Measurements from ENCODE around the gene RGL4.
"Not testable (repeated sequence)": the region's sequence is repeated elsewhere in the genome, so short reads cannot be mapped to it uniquely, and the experiment has no call there.

GRCh38 chr22:23674886-23675501, 15.8 kb upstream of the RGL4 start:
- TF ChIP-seq TARDBP (CRISPR knock-in tag; IDR thresholded peaks at IDR 0.05); ATF4 (CRISPR knock-in tag; IDR thresholded peaks at IDR 0.05); YY1 (IDR thresholded peaks at IDR 0.05; ENCODE audit: insufficient read depth, insufficient replicate concordance, low read depth, low read length); HDAC2 (CRISPR knock-in tag; IDR thresholded peaks at IDR 0.05); ZNF124 (CRISPR knock-in tag; IDR thresholded peaks at IDR 0.05); ATF3 (CRISPR knock-in tag; IDR thresholded peaks at IDR 0.05); ZFP90 (CRISPR knock-in tag; IDR thresholded peaks at IDR 0.05; ENCODE audit: borderline replicate concordance); HOXA7 (CRISPR knock-in tag; IDR thresholded peaks at IDR 0.05); TP53 (CRISPR knock-in tag; conservative IDR thresholded peaks at IDR 0.05): not testable (repeated sequence)
- TF ChIP-seq, protein P1, sequence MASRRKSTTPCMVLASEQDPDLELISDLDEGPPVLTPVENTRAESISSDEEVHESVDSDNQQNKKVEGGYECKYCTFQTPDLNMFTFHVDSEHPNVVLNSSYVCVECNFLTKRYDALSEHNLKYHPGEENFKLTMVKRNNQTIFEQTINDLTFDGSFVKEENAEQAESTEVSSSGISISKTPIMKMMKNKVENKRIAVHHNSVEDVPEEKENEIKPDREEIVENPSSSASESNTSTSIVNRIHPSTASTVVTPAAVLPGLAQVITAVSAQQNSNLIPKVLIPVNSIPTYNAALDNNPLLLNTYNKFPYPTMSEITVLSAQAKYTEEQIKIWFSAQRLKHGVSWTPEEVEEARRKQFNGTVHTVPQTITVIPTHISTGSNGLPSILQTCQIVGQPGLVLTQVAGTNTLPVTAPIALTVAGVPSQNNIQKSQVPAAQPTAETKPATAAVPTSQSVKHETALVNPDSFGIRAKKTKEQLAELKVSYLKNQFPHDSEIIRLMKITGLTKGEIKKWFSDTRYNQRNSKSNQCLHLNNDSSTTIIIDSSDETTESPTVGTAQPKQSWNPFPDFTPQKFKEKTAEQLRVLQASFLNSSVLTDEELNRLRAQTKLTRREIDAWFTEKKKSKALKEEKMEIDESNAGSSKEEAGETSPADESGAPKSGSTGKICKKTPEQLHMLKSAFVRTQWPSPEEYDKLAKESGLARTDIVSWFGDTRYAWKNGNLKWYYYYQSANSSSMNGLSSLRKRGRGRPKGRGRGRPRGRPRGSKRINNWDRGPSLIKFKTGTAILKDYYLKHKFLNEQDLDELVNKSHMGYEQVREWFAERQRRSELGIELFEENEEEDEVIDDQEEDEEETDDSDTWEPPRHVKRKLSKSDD (CRISPR knock-in tag; IDR thresholded peaks at IDR 0.05; ENCODE audit: low read depth): not testable (repeated sequence)
- TF ChIP-seq, protein P2, sequence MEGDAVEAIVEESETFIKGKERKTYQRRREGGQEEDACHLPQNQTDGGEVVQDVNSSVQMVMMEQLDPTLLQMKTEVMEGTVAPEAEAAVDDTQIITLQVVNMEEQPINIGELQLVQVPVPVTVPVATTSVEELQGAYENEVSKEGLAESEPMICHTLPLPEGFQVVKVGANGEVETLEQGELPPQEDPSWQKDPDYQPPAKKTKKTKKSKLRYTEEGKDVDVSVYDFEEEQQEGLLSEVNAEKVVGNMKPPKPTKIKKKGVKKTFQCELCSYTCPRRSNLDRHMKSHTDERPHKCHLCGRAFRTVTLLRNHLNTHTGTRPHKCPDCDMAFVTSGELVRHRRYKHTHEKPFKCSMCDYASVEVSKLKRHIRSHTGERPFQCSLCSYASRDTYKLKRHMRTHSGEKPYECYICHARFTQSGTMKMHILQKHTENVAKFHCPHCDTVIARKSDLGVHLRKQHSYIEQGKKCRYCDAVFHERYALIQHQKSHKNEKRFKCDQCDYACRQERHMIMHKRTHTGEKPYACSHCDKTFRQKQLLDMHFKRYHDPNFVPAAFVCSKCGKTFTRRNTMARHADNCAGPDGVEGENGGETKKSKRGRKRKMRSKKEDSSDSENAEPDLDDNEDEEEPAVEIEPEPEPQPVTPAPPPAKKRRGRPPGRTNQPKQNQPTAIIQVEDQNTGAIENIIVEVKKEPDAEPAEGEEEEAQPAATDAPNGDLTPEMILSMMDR (CRISPR knock-in tag; IDR thresholded peaks at IDR 0.05): not testable (repeated sequence)
- TF ChIP-seq, protein P3, sequence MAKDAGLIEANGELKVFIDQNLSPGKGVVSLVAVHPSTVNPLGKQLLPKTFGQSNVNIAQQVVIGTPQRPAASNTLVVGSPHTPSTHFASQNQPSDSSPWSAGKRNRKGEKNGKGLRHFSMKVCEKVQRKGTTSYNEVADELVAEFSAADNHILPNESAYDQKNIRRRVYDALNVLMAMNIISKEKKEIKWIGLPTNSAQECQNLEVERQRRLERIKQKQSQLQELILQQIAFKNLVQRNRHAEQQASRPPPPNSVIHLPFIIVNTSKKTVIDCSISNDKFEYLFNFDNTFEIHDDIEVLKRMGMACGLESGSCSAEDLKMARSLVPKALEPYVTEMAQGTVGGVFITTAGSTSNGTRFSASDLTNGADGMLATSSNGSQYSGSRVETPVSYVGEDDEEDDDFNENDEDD (CRISPR knock-in tag; IDR thresholded peaks at IDR 0.05; ENCODE audit: borderline replicate concordance): not testable (repeated sequence)
- TF ChIP-seq, protein P4, sequence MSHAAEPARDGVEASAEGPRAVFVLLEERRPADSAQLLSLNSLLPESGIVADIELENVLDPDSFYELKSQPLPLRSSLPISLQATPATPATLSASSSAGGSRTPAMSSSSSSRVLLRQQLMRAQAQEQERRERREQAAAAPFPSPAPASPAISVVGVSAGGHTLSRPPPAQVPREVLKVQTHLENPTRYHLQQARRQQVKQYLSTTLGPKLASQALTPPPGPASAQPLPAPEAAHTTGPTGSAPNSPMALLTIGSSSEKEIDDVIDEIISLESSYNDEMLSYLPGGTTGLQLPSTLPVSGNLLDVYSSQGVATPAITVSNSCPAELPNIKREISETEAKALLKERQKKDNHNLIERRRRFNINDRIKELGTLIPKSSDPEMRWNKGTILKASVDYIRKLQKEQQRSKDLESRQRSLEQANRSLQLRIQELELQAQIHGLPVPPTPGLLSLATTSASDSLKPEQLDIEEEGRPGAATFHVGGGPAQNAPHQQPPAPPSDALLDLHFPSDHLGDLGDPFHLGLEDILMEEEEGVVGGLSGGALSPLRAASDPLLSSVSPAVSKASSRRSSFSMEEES (CRISPR knock-in tag; IDR thresholded peaks at IDR 0.05): not testable (repeated sequence)
- TF ChIP-seq, protein P5, sequence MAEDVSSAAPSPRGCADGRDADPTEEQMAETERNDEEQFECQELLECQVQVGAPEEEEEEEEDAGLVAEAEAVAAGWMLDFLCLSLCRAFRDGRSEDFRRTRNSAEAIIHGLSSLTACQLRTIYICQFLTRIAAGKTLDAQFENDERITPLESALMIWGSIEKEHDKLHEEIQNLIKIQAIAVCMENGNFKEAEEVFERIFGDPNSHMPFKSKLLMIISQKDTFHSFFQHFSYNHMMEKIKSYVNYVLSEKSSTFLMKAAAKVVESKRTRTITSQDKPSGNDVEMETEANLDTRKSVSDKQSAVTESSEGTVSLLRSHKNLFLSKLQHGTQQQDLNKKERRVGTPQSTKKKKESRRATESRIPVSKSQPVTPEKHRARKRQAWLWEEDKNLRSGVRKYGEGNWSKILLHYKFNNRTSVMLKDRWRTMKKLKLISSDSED (CRISPR knock-in tag; IDR thresholded peaks at IDR 0.05): not testable (repeated sequence)
